ENCODE data around the gene ANKRD11.

GRCh38 chr16:89307421-89307805, 182.9 kb downstream of the ANKRD11 start:
- TF ChIP-seq CTCF (IDR thresholded peaks at IDR 0.05) (no peak), ZFX (IDR thresholded peaks at IDR 0.05; ENCODE audit: borderline replicate concordance) (no peak)

Measured in 22Rv1 (cell line).